GM12878 (cell line): ENCODE results near the gene SNCAIP. TPM values are rescaled to one million over a fixed set of nuclear protein-coding genes. Genes with fewer than 3 reads are reported as not detected.

ENCODE experiments used
- ATAC-seq: fragments of 200-7000 bp; cut with Tn5 transposase; 3 replicates; pipeline ENCODE4 v1.9.1; 2020; ENCODE audit warnings: mild to moderate bottlenecking, moderate library complexity
- BruUV-seq: library from RNA; stranded (reverse); fragments of 400-500 nt; replicated peaks from 2 replicates; lab custom pipeline; 2021; lab: Mats Ljungman, UMichigan
- CTCF ChIA-PET: fragments of 300-600 bp; sonication (Branson Sonifier 250); formaldehyde crosslinking; extraction: SDS; loops from one replicate; lab custom pipeline; 2021; ENCODE audit warnings: inconsistent platforms; lab: Yijun Ruan, JAX
- POLR2A ChIA-PET: fragments of 350-600 bp; formaldehyde crosslinking; extraction: SDS; loops from one replicate; lab custom pipeline; 2021; ENCODE audit warnings: inconsistent platforms; lab: Charles Lee
- RAD21 ChIA-PET: fragments of 300-600 bp; sonication (Branson Sonifier 250); formaldehyde crosslinking; loops from one replicate; lab custom pipeline; 2023; ENCODE audit warnings: antibody characterized with exemption; ENCODE audit not compliant: unreplicated experiment; lab: Charles Lee
- SMC1A ChIA-PET: fragments of 300-600 bp; sonication (Branson Sonifier 250); formaldehyde crosslinking; loops from one replicate; lab custom pipeline; 2023; ENCODE audit not compliant: unreplicated experiment, uncharacterized antibody; lab: Charles Lee
- DNase-seq: peaks from one replicate; pipeline ENCODE4 v3.0.0-alpha.2; 2011; ENCODE audit warnings: low read depth, low spot score
- FAIRE-seq: peaks from 3 replicates; lab custom pipeline; 2011; peaks lifted over from hg19 to GRCh38; lab: Jason Lieb, UNC
- H2AFZ ChIP-seq: 2 replicates; pipeline ENCODE4 v1.6.0; 2011; ENCODE audit warnings: low read depth, low read length, control low read depth; ENCODE audit not compliant: control insufficient read depth
- H3K27ac ChIP-seq: 2 replicates; pipeline ENCODE4 v1.5.1; 2011; ENCODE audit warnings: control low read depth; ENCODE audit not compliant: control insufficient read depth, insufficient read depth
- H3K27me3 ChIP-seq, 2 experiments: replicated peaks in 1 of 2; 2 replicates each; pipeline versions ENCODE4 v1.6.0 to v1.6.1; 2011; ENCODE audit warnings: low read length in 1 of 2; ENCODE audit not compliant: control insufficient read depth in 2 of 2, insufficient read depth in 2 of 2
- H3K36me3 ChIP-seq, 2 experiments: 2 replicates each; pipeline ENCODE4 v1.5.1; 2011; ENCODE audit warnings: low read length in 1 of 2; ENCODE audit not compliant: control insufficient read depth in 2 of 2, insufficient read depth in 2 of 2
- H3K4me1 ChIP-seq: 2 replicates; pipeline ENCODE4 v1.6.1; 2011; ENCODE audit warnings: mild to moderate bottlenecking, low read length, moderate library complexity, mixed read lengths; ENCODE audit not compliant: control insufficient read depth, insufficient read depth
- H3K4me2 ChIP-seq: 2 replicates; pipeline ENCODE4 v1.6.0; 2011; ENCODE audit warnings: control low read depth; ENCODE audit not compliant: control insufficient read depth, insufficient read depth
- H3K4me3 ChIP-seq: fragments of 200-600 bp; sonication (generic); 2 replicates; pipeline ENCODE4 v1.5.1; 2016
- H3K79me2 ChIP-seq: 2 replicates; pipeline ENCODE4 v1.6.0; 2011; ENCODE audit warnings: low read length; ENCODE audit not compliant: control insufficient read depth, insufficient read depth
- H3K9ac ChIP-seq: 2 replicates; pipeline ENCODE4 v1.8.0; 2011; ENCODE audit warnings: low read length, control low read depth, mixed read lengths; ENCODE audit not compliant: control insufficient read depth, insufficient read depth
- H3K9me3 ChIP-seq: replicated peaks from 3 replicates; pipeline ENCODE4 v1.5.1; 2011; ENCODE audit warnings: mild to moderate bottlenecking, low read length; ENCODE audit not compliant: control insufficient read depth, insufficient read depth
- H4K20me1 ChIP-seq: 2 replicates; pipeline ENCODE4 v1.6.0; 2011; ENCODE audit not compliant: control insufficient read depth, insufficient read depth
- ZBTB4 ChIP-seq: fragments of 450-650 bp; formaldehyde crosslinking; IDR thresholded peaks from 2 replicates; pipeline ENCODE4 v1.4.0; 2022; ENCODE audit warnings: mild to moderate bottlenecking, moderate library complexity
- WGBS: methylation state at CpG from one replicate; pipeline ENCODE4 v1.1.6; 2016; ENCODE audit warnings: low lambda C conversion rate; ENCODE audit not compliant: insufficient replicate concordance, insufficient coverage; ENCODE audit errors: missing lambda C conversion rate; 5-methylcytosine and 5-hydroxymethylcytosine counted together
- in situ Hi-C: fragments of 300-500 bp; cut with MboI; formaldehyde crosslinking; loops from 9 replicates; pipeline ENCODE4 v1.14.3; 2018; ENCODE audit warnings: mixed read lengths
- intact Hi-C: fragments of 100-400 bp; cut with micrococcal nuclease; formaldehyde crosslinking; loops from one replicate; pipeline ENCODE4 v1.14.2; 2022; ENCODE audit not compliant: unreplicated experiment
- polyA plus RNA-seq, 11 experiments: library from polyadenylated mRNA; depleted of rRNA in 4 of 11; unstranded in 6 of 11; stranded (reverse) in 5 of 11; fragments of >200 nt; fragmentation: Nextera tagmentation in 4 of 11; fragmentation: Illumina TruSeq in 1 of 11; extraction: Ambion mirVana in 4 of 11; extraction: Trizol in 1 of 11; gene quantifications; 1 replicate in 1 of 11; 2 replicates in 10 of 11; pipeline versions ENCODE4 v1.2.1 to v1.2.3, GENCODE V29; 2011 to 2016; ENCODE audit warnings: inconsistent platforms in 2 of 11, missing spikeins in 2 of 11, low read depth in 1 of 11
- total RNA-seq, 4 experiments: library from RNA; depleted of rRNA in 3 of 4; stranded (reverse); fragments of >200 nt in 3 of 4; fragmentation: Illumina TruSeq in 1 of 4; extraction: Trizol in 1 of 4; gene quantifications; 2 replicates each; pipeline versions ENCODE4 v1.2.1 to v1.2.3, GENCODE V29; 2013 to 2021

SNCAIP gene
- total and polyA plus RNA-seq, 10 of the 15 experiments (the other 5 are each of a cell fraction or from before 2014, with no cell fraction given) = 0.03 to 0.62 (median 0.16) TPM; not detected in 1

GRCh38 chr5:122404653-122405362 lies 92.8 kb downstream of the SNCAIP start:
- in situ Hi-C loops (no loop called here), intact Hi-C loops (no loop called here)
- H2AFZ ChIP-seq = no peak overlapping the region
- FAIRE-seq (no peak), DNase-seq (no peak), ATAC-seq (no peak)
- no peak overlapping the region for H3K4me3 ChIP-seq
- no peak for TF ChIP-seq ZBTB4 (CRISPR knock-in tag)
- H3K9me3 ChIP-seq = no peaks in the 10 kb centered on the region
- 0% methylated on average over 1 of the region's 1 CpG for WGBS
- no peak overlapping the region for H3K9ac ChIP-seq
- H3K27me3 ChIP-seq = no peaks in the 10 kb centered on the region
- RAD21 ChIA-PET = interaction anchor here (1.3 kb wide), 1 partner anchor 9 kb away, joined by 4 read pairs; no protein-coding TSS in a partner anchor
- H3K4me2 ChIP-seq = no peak overlapping the region
- H4K20me1 ChIP-seq = no peaks in the 10 kb centered on the region
- H3K79me2 ChIP-seq = no peaks in the 10 kb centered on the region
- BruUV-seq = no TSS peak
- SMC1A ChIA-PET = interaction anchor here (0.7 to 2.0 kb wide), 3 partner anchors 9 to 208 kb away, joined by 3 to 9 read pairs (median 3); no protein-coding TSS in a partner anchor
- no peaks in the 10 kb centered on the region for H3K36me3 ChIP-seq
- CTCF ChIA-PET = interaction anchor here (1.4 to 1.7 kb wide), 2 partner anchors 9 to 110 kb away, joined by 6 to 10 read pairs; no protein-coding TSS in a partner anchor
- H3K4me1 ChIP-seq = no peaks in the 10 kb centered on the region
- POLR2A ChIA-PET = no interaction called here
- no peak overlapping the region for H3K27ac ChIP-seq
